Aorta (tissue), 5 donors: ENCODE data around the gene MS4A8. TPM values are rescaled to one million over a fixed set of nuclear protein-coding genes. Genes with fewer than 3 reads are reported as not detected.

Experiments used
- ATAC-seq: fragments of 200-7000 bp; cut with Tn5 transposase; one replicate; pipeline ENCODE4 v1.9.1; 2022; ENCODE audit warnings: moderate library complexity; ENCODE audit not compliant: low FRiP score
- DNase-seq, 2 donors: peaks; one replicate each; pipeline ENCODE4 v3.0.0-alpha.2; 2020
- H3K27ac ChIP-seq, 2 donors: one replicate each; pipeline ENCODE4 v1.5.1; 2013; ENCODE audit warnings: low read length in 2 of 2, mild to moderate bottlenecking in 2 of 2, moderate library complexity in 2 of 2, control low read depth in 1 of 2, inconsistent platforms in 1 of 2, low read depth in 1 of 2
- H3K27me3 ChIP-seq, 2 donors: one replicate each; pipeline ENCODE4 v1.6.1; 2013; ENCODE audit warnings: control low read depth in 1 of 2, low read length in 1 of 2, mild to moderate bottlenecking in 1 of 2, moderate library complexity in 1 of 2; ENCODE audit not compliant: insufficient read depth in 2 of 2, control insufficient read depth in 1 of 2
- H3K36me3 ChIP-seq, 2 donors: one replicate each; pipeline ENCODE4 v1.6.1; 2013; ENCODE audit warnings: control low read depth in 1 of 2, low read length in 1 of 2, mild to moderate bottlenecking in 1 of 2; ENCODE audit not compliant: insufficient read depth in 2 of 2, control insufficient read depth in 1 of 2
- H3K4me1 ChIP-seq, 2 donors: one replicate each; pipeline ENCODE4 v1.6.1; 2013; ENCODE audit warnings: low read length in 2 of 2, control low read depth in 1 of 2, mild to moderate bottlenecking in 1 of 2, moderate library complexity in 1 of 2; ENCODE audit not compliant: insufficient read depth in 2 of 2, control insufficient read depth in 1 of 2
- H3K4me3 ChIP-seq, 2 donors: one replicate each; pipeline ENCODE4 v1.5.1; 2013; ENCODE audit warnings: low read length in 2 of 2, control low read depth in 1 of 2, mild to moderate bottlenecking in 1 of 2
- H3K9me3 ChIP-seq: one replicate; pipeline ENCODE4 v1.6.1; 2013; ENCODE audit warnings: mild to moderate bottlenecking, low read length; ENCODE audit not compliant: control insufficient read depth
- WGBS, 2 donors: extraction: QIAGEN DNeasy Blood & Tissue Kit; methylation state at CpG; one replicate each; pipeline ENCODE4 v1.1.7; 2013; 5-methylcytosine and 5-hydroxymethylcytosine counted together
- intact Hi-C, 2 donors: fragments of 100-400 bp; cut with DNase I; formaldehyde crosslinking; loops; one replicate each; pipeline versions ENCODE4 v1.14.2 to v1.15.0; 2022
- polyA plus RNA-seq, 2 donors: library from polyadenylated mRNA; stranded (reverse); fragments of 200-250 nt; gene quantifications; one replicate each; pipeline ENCODE4 v1.2.3, GENCODE V29; 2013
- total RNA-seq, 2 donors: library from RNA; stranded (reverse); fragmentation: NEBNext Ultra II Directional; extraction: Animal tissue kit (Norgen Biotek cat#: 25700); gene quantifications; one replicate each; pipeline ENCODE4 v1.2.1, GENCODE V29; 2021
- donor health status: healthy with polysubstance abuse.
- donor health status: Bipolar disorder and iron deficiency.
- donor health status: DM: no; HTN: no; CAD: no.
- donor health status: DM: no; HTN: no; CAD: no.
- donor health status: DM: yes; HTN: yes; CAD: no.

The MS4A8 gene
- total and polyA plus RNA-seq, 4 donors = 17.9 TPM; not detected in 3

DNA sequence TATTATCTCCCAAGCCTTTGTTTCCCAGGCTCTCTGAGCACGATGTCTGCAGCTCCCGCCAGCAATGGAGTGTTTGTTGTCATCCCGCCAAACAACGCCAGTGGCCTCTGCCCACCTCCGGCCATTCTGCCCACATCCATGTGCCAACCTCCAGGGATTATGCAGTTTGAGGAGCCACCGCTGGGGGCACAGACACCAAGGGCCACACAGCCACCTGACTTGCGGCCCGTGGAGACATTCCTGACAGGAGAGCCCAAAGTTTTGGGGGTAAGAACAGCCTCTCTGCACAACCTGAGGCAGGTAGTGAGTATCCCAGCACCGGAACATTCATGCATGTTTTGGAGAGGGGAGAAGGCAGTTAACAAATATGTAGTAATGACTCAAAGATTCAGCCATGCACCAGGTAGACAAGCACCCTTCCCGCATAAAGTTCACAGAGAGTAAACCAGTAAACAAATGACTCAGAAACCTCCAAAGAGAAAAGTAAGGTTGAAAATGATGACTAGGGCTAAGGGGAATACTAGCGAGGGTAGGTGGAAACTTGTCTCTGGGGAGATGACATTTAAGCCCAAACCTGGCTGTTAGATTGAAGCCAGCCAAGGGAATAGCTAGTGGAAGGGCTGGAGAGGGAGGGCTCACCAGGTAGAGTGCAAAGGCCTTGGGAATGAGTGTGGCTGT, 64.4 kb downstream of the MS4A8 start:
- peak in 1 of 2 donors; percentile 24 for DNase-seq
- H3K9me3 ChIP-seq = no peaks in the 10 kb centered on the region
- intact Hi-C loops = no loop called here
- H3K27me3 ChIP-seq = peaks cover 0 to 2% of the 10 kb centered on the region in 2 donors
- no peak overlapping the region for H3K4me3 ChIP-seq
- 85 to 87% methylated on average over 11 of the region's 11 CpGs for WGBS, 2 donors
- H3K4me1 ChIP-seq = no peaks in the 10 kb centered on the region
- no peaks in the 10 kb centered on the region for H3K36me3 ChIP-seq
- no peak overlapping the region for H3K27ac ChIP-seq
- no peak for ATAC-seq

- DNase-seq (no peak), ATAC-seq (no peak)
- Histone ChIP-seq H3K27me3 (peaks cover 0 to 2% of the 10 kb centered on the region in 2 donors), H3K36me3 (no peaks in the 10 kb centered on the region), H3K9me3 (no peaks in the 10 kb centered on the region), H3K27ac (no peak overlapping the region), H3K4me1 (no peaks in the 10 kb centered on the region), H3K4me3 (no peak overlapping the region)
- WGBS, 2 donors = 42 to 44% methylated on average over 1 of the region's 1 CpG
- intact Hi-C loops = no loop called here
Observed at GRCh38 chr11:60764879-60765278, 65.5 kb downstream of the MS4A8 start.

GRCh38 chr11:60765355-60765754, 65.9 kb downstream of the MS4A8 start:
- Histone ChIP-seq H3K4me1 (no peaks in the 10 kb centered on the region), H3K9me3 (no peaks in the 10 kb centered on the region), H3K36me3 (no peaks in the 10 kb centered on the region), H3K27me3 (peaks cover 0 to 2% of the 10 kb centered on the region in 2 donors), H3K27ac (no peak overlapping the region), H3K4me3 (no peak overlapping the region)
- intact Hi-C loops = no loop called here
- DNase-seq (no peak), ATAC-seq (no peak)
- 90 to 94% methylated on average over 5 of the region's 5 CpGs for WGBS, 2 donors

Other genes starting within 250 kb of the MS4A8 start
- 1 to 10 TPM; 1.1 to 1.2 TPM for gene MS4A1, start 243.8 kb upstream of the MS4A8 start, total RNA-seq
- under 1 TPM; 0.13 to 0.38 TPM for gene MS4A1, start 243.8 kb upstream of the MS4A8 start, polyA plus RNA-seq
- gene MS4A12, start 206.8 kb upstream of the MS4A8 start, total RNA-seq = not detected
- gene MS4A12, start 206.8 kb upstream of the MS4A8 start, polyA plus RNA-seq = 10 to 100 TPM in 1 of 2 donors, under 1 TPM in 1; 0.84 to 11.1 TPM
- not detected for gene MS4A13, start 184.2 kb upstream of the MS4A8 start, total RNA-seq
- gene MS4A13, start 184.2 kb upstream of the MS4A8 start, polyA plus RNA-seq = not detected
- gene MS4A18, start 25.1 kb downstream of the MS4A8 start, total RNA-seq = not detected
- gene MS4A18, start 25.1 kb downstream of the MS4A8 start, polyA plus RNA-seq = not detected
- not detected for gene MS4A15, start 57.3 kb downstream of the MS4A8 start, total RNA-seq
- gene MS4A15, start 57.3 kb downstream of the MS4A8 start, polyA plus RNA-seq = under 1 TPM; 0.05 to 0.38 TPM
- not detected for gene MS4A10, start 85.7 kb downstream of the MS4A8 start, total RNA-seq
- 1 to 10 TPM in 1 of 2 donors, not detected in 1; 5.5 TPM for gene MS4A10, start 85.7 kb downstream of the MS4A8 start, polyA plus RNA-seq
- 10 to 100 TPM; 11.8 to 15.2 TPM for gene CCDC86, start 142.5 kb downstream of the MS4A8 start, total RNA-seq
- 1 to 10 TPM; 8.1 to 8.2 TPM for gene CCDC86, start 142.5 kb downstream of the MS4A8 start, polyA plus RNA-seq
- gene PTGDR2, start 156.3 kb downstream of the MS4A8 start, total RNA-seq = under 1 TPM; 0.13 to 0.21 TPM
- gene PTGDR2, start 156.3 kb downstream of the MS4A8 start, polyA plus RNA-seq = under 1 TPM; 0.10 to 0.25 TPM
- gene ZP1, start 167.9 kb downstream of the MS4A8 start, total RNA-seq = not detected
- gene ZP1, start 167.9 kb downstream of the MS4A8 start, polyA plus RNA-seq = not detected
- gene PRPF19, start 207.0 kb downstream of the MS4A8 start, total RNA-seq = 10 to 100 TPM; 47.7 to 55.6 TPM
- gene PRPF19, start 207.0 kb downstream of the MS4A8 start, polyA plus RNA-seq = 10 to 100 TPM; 31.3 to 39.2 TPM
- gene TMEM109, start 214.5 kb downstream of the MS4A8 start, total RNA-seq = 100 to 1,000 TPM; 105 to 127 TPM
- 100 to 1,000 TPM in 1 of 2 donors, 10 to 100 TPM in 1; 82.4 to 148 TPM for gene TMEM109, start 214.5 kb downstream of the MS4A8 start, polyA plus RNA-seq
- gene TMEM132A, start 224.8 kb downstream of the MS4A8 start, total RNA-seq = 1 to 10 TPM; 4.5 to 8.9 TPM
- 1 to 10 TPM; 1.6 to 2.5 TPM for gene TMEM132A, start 224.8 kb downstream of the MS4A8 start, polyA plus RNA-seq